Heart left ventricle (tissue), 13 donors: ENCODE results near the gene BID.

Experiments
- POLR2A ChIP-seq, 2 donors: fragments of 450-650 bp; IDR thresholded peaks; one replicate each; pipeline ENCODE4 v1.6.1; 2017; ENCODE audit warnings: antibody characterized with exemption in 2 of 2, mild to moderate bottlenecking in 2 of 2, moderate library complexity in 2 of 2
- TF ChIP-seq, protein P1 (sequence below), 12 donors: fragments of 200-600 bp; sonication (generic) in 4 of 12; IDR thresholded peaks; one replicate each; pipeline versions ENCODE4 v1.5.0 to v1.8.0; 2018 to 2022; ENCODE audit warnings: antibody characterized with exemption in 12 of 12, mild to moderate bottlenecking in 5 of 12
- donor health status: ischemic (EF 13 %, LVEDD 7.1; RV severe dilation, severe dysfunction).
- donor health status: DM: no; HTN: yes; CAD: no.
- donor health status: DM: no; HTN: no; CAD: no.
- donor health status: ischemic (EF 25% LVEDD 6.9; RV normal size, moderate dysfunction).
- donor health status: ischemic (EF 25% LVEDD 5.7; RV mildly dilated, moderate dysfunction).
- donor health status: ischemic (EF 35%, LVEDD 5.7; RV mildly dilated, moderate dysfunction).
- donor health status: nonischemic (EF 11% LVEDD 7.7; RV severe dilation, severe dysfunction).
- donor health status: DM: yes; HTN: yes; CAD: no.
- donor health status: PGD.
- donor health status: ischemic (EF 29% LVEDD 5.4; RV normal size, mild dysfunction).
- donor health status: nonischemic (EF 23%, LVEDD 6.1; RV moderate dilation, normal function).

DNA sequence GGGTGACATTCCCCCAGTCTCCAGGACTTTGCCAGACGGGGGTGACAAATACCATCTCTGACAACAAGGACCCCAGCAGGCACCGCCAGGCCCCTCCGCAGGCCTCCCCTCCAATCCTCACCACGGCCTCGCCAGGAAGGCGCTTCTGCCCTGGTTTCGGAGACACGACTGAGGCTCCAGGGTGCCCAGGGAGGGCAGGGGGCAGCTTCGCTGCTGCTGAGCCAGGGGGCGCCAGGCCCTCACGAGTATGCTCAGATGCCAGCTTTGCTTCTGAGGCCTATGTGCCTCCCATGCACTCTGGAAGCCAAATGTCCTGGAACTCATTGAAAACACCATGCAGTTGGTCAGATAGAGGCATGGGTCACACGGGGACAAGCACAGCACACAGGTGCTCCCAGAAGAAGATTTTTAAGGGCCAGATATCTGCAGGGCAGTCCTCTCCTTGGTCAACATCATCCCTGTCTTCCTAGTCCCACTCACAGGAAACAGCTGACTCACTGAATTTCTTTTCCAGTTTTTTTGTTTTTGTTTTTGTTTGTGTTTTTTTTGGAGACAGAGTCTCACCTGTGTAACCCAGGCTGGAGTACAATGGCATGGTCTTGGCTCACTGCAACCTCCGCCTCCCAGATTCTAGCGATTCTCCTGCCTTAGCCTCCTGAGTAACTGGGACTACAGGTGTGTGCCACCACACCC lies 19.9 kb downstream of the BID start:
- TF ChIP-seq, protein P1, sequence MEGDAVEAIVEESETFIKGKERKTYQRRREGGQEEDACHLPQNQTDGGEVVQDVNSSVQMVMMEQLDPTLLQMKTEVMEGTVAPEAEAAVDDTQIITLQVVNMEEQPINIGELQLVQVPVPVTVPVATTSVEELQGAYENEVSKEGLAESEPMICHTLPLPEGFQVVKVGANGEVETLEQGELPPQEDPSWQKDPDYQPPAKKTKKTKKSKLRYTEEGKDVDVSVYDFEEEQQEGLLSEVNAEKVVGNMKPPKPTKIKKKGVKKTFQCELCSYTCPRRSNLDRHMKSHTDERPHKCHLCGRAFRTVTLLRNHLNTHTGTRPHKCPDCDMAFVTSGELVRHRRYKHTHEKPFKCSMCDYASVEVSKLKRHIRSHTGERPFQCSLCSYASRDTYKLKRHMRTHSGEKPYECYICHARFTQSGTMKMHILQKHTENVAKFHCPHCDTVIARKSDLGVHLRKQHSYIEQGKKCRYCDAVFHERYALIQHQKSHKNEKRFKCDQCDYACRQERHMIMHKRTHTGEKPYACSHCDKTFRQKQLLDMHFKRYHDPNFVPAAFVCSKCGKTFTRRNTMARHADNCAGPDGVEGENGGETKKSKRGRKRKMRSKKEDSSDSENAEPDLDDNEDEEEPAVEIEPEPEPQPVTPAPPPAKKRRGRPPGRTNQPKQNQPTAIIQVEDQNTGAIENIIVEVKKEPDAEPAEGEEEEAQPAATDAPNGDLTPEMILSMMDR (IDR thresholded peaks at IDR 0.05) = peak in 10 of 12 donors; percentile 12 to 47 (median 25)
- TF ChIP-seq POLR2A (IDR thresholded peaks at IDR 0.05) = no peak
